SH-SY5Y (cell line): ENCODE results near the gene TMEM94.

Experiments
- GATA2 ChIP-seq: IDR thresholded peaks from 2 replicates; pipeline ENCODE4 v1.6.1; 2011; ENCODE audit warnings: mild to moderate bottlenecking, low read depth, low read length
- GATA3 ChIP-seq: IDR thresholded peaks from 2 replicates; pipeline ENCODE4 v1.6.1; 2011; ENCODE audit warnings: low read depth, mild to moderate bottlenecking, low read length, moderate library complexity

TMEM94 gene

DNA sequence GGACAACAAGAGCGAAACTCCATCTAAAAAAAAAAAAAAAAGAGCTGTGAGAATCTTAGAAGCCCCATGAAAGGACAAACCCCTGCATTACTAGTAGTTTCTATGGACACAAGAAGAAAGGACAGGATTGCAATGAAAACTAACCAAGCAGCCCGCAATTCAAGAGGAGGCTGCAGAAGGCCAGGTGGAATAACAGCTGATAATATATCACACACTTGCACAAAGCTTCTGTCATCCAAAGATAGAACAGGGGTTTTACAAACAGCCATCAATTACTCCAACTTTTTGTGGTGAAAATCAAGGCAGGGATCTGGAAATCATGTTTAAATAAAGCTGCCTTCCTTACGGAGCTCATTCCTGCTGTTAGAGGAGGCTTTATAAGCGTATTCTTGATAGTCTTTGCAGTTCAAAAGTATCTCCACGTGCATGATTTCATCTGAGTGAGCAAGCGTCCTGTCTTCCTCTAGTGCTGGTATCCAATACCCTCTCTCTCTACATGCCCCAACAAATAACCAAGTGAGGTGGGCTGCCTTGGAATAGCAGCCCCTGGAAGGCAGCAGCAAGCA is 23.1 kb upstream of the TMEM94 start:
- no peak for TF ChIP-seq GATA2
- no peak for TF ChIP-seq GATA3

DNA sequence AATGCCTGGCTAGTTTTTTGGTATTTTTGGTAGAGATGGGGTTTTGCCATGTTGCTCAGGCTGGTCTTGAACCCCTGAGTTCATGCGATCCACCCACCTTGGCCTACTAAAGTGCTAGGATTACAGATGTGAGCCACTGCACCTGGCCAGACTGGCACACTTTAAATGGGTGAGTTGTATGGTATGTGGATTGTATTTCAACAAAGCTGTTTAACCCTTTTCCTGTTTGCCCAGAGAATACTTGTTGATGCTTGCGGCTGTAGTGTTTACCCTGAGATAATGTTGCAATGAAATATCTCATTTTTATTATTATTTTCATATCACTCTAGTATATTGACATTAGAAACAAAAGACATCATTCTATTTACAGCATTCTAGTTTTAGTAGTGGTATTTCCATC is 17.1 kb upstream of the TMEM94 start:
- no peak for TF ChIP-seq GATA3
- no peak for TF ChIP-seq GATA2

GRCh38 chr17:75440738-75441448 is 15.5 kb upstream of the TMEM94 start:
- TF ChIP-seq GATA2, result no peak
- TF ChIP-seq GATA3, result no peak

DNA sequence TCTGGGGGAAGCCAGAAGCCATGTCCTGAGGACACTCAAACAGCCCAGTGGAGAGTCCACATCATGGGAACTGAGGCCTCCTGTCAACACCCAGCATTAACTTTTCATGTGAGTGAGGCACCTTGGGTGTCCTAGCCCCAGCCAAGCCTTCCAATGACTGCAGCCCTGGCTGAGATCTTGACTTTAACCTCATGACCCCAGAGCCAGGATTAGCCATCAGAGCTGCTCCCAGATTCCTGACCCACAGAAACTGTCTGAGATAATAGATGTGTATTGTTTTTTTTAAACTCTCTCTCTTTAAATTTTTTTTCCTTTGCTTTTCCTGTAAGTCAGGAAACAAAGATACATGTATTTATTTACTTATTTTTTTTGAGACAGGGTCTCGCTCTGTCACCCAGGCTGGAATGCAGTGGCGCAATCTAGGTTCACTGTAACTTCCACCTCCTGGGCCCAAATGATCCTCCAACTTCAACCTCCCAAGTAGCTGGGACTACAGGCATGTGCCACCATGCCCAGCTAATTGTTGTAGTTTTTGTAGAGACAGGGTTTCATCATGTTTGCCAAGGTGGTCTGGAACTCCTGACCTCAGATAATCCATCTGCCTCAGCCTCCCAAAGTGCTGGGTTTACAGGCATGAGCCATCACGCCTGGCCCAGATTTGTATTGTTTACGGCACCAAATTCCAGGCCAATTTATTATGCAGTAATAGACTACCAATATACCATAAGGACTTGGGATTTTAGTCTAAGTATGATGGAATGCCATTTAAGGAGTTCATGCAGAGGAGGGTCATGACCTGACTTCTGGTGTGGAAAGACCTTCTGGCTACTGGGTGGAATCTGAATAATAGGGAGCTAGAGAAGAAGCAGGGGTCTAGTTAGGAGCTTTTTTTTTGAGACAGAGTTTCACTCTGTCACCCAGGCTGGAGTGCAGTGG is 14.0 kb upstream of the TMEM94 start:
- TF ChIP-seq GATA3, result no peak
- TF ChIP-seq GATA2, result no peak

DNA sequence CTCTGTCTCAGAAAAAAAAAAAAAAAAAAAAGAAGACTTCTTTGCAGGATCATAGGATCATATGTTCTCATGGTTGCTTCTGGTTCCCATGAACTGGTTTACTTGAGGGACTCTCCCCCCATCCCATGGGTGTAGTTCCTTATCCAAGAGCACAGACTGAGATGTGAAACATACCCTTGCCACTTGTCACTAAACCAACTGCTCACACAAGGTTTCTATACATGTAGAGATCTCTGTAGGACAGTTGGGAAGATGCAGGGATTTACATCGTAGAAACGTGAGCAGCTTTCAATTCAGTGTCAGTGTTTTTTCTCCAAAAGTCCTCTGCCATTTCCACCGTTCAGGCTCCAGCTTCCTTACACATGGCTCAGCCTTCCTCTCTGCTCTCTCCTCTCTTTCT is 11.1 kb upstream of the TMEM94 start:
- TF ChIP-seq GATA2, result no peak
- no peak for TF ChIP-seq GATA3

DNA sequence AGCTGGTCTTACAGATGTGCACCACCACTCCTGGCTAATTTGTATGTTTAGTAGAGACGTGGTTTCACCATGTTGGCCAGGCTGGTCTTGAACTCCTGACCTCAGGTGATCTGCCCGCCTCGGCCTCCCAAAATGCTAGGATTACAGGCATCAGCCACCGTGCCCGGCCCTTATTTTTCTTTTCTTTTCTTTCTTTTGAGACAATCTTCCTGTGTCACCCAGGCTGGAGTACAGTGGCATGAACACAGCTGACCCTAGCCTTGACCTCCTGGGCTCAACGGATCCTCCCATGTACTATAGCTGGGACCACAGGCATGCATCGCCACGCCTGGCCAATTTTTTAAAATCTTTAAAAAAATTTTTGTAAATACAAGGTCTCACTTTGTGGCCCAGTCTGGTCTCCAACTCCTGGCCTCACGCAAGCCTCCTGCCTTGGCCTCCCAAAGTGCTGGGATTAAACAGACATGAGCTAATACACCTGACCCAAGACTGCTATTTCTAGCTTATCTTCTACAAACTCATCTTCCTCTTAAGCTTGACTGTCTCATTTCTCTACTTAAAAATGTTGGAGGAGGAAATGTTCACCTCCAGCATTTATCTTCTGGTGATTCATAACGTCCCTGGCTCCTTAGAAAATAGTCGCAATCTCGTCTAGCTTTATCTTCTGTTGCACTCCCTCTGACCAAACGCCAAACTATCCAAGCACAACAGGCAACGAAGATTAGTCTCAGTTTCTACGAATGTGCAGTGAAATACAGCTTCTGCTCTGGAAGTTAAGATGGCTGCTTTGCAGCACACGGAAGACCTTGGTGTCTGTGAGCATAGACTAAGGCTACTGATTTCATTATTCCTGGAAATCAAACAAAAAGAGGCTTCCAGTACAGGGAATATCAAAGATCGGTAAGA is 8.2 kb upstream of the TMEM94 start:
- TF ChIP-seq GATA3 (no peak), GATA2 (no peak)

DNA sequence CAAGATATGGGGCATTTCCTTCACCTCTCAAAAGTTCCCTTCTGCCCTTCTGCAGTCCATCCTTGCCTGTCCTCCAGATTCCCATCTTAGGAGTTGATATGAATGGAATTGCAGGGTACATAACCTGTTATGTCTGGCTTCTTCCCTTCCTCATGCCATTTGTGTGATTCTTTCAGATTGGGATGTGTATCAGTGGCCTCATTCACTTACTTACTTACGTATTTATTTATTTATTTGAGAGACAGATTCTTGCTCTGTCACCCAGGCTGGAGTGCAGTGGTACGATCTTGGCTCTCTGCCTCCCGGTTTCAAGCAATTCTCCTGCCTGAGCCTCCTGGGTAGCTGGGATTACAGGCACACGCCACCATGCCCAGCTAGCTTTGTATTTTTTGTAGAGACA is 6.2 kb upstream of the TMEM94 start:
- TF ChIP-seq GATA2 (no peak), GATA3 (no peak)

DNA sequence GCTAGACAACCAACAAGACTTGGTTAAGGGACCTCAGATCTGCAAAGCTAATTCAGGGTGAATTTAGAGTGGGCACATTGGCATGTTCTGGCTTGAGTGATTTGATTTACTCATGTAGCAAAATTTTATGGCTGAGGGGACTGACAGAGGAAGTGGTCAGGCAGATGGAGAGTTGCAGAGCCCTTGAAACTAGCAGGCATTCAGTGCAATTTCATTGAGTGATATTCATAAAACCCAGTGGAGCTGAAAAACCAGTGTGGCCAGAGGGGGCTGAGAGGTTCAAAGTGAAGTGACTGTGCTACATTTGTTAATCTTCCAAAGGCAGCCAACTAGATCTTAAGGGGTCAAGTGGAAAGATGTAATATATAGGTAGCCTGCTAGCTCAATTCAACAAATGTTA is 2.2 kb upstream of the TMEM94 start:
- TF ChIP-seq GATA3 (no peak), GATA2 (no peak)

- TF ChIP-seq GATA2 (no peak), GATA3 (no peak)
Observed at GRCh38 chr17:75456039-75456416, 407 bp upstream of the TMEM94 start.

DNA sequence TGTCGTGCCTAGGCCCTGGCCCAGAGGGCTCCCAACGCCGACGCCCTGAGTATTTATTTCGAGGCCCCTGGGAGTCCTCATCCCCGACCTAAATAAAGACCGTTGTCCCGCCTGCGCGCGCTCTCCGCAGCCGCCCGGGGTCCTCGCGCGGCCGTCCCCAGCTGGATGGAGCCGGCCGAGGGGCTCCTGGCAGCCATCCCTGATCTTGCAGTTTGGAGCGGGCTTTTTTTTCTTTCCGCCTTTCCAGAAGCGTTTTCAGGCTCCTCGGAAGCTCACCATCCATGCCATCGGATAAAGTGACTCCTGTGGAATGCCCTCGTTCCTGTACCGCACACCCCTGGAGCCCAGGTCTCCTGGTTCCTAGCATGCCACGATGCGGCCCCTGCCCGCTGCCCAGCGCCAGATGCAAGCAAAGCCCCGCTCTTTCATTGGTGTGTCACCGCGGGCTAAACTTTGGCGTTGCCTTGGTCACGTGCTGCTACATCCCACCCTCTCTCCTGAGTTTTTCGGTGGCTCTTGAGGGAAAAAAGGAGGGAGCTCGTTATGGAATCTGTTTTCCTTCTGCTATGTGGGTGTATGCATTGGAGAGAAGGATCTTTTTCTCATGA is 716 bp downstream of the TMEM94 start:
- TF ChIP-seq GATA3 (no peak), GATA2 (no peak)

DNA sequence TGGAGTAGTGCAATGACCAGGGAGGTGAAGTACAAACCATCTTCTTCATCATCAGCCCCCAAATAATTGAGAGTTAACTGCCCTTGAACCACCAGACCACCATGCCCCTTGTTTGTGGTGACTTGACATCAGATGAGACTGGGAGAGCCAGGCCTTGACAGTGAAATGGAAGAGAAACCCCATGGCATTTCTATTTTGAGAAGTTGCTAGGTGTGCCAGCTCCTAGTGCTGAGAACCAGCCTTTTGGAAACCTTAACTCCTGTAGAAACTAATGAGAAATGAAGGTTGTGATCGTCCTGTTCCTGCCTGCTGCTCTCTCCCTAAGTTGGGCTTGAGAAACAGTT is 2.8 kb downstream of the TMEM94 start:
- TF ChIP-seq GATA3 (no peak), GATA2 (no peak)

- TF ChIP-seq GATA3, result no peak
- TF ChIP-seq GATA2, result no peak
Observed at GRCh38 chr17:75459590-75460267, 3.3 kb downstream of the TMEM94 start.

GRCh38 chr17:75460295-75460694 is 3.9 kb downstream of the TMEM94 start:
- no peak for TF ChIP-seq GATA2
- no peak for TF ChIP-seq GATA3
